DND-41 (cell line): Measurements from ENCODE around the gene SEPTIN1.

Experiments used
- ATAC-seq: fragments of 200-7000 bp; cut with Tn5 transposase; 3 replicates; pipeline ENCODE4 v1.9.1; 2021; ENCODE audit warnings: low read depth; ENCODE audit not compliant: insufficient read depth
- DNase-seq: peaks from one replicate; pipeline ENCODE4 v3.0.0-alpha.2; 2020
- H2AFZ ChIP-seq: 2 replicates; pipeline ENCODE4 v1.6.0; 2012; ENCODE audit warnings: low read depth, low read length
- H3K27ac ChIP-seq: 2 replicates; pipeline ENCODE4 v1.5.1; 2012; ENCODE audit warnings: low read length, inconsistent platforms
- H3K27me3 ChIP-seq: fragments of 200-600 bp; sonication (generic); 2 replicates; pipeline ENCODE4 v1.6.0; 2012; ENCODE audit warnings: low read length, mild to moderate bottlenecking, inconsistent platforms; ENCODE audit not compliant: insufficient read depth, poor library complexity
- H3K36me3 ChIP-seq: 2 replicates; pipeline ENCODE4 v1.5.1; 2012; ENCODE audit warnings: low read length, inconsistent platforms; ENCODE audit not compliant: insufficient read depth
- H3K4me1 ChIP-seq: 2 replicates; pipeline ENCODE4 v1.5.1; 2012; ENCODE audit warnings: mild to moderate bottlenecking, low read length; ENCODE audit not compliant: insufficient read depth
- H3K4me2 ChIP-seq: 2 replicates; pipeline ENCODE4 v1.6.0; 2012; ENCODE audit warnings: mild to moderate bottlenecking, moderate library complexity, low read length, inconsistent platforms; ENCODE audit not compliant: insufficient read depth
- H3K4me3 ChIP-seq, 2 experiments: fragments of 200-600 bp in 1 of 2; shearing (Covaris generic) in 1 of 2; 2 replicates each; pipeline ENCODE4 v1.5.1; 2012 to 2016; ENCODE audit warnings: inconsistent platforms in 2 of 2, low read length in 2 of 2, mild to moderate bottlenecking in 2 of 2, low read depth in 1 of 2, moderate library complexity in 1 of 2
- H3K79me2 ChIP-seq: 2 replicates; pipeline ENCODE4 v1.6.0; 2012; ENCODE audit warnings: low read length, inconsistent platforms; ENCODE audit not compliant: insufficient read depth
- H3K9ac ChIP-seq: 2 replicates; pipeline ENCODE4 v1.6.0; 2012; ENCODE audit warnings: low read depth, mild to moderate bottlenecking, inconsistent platforms, low read length, moderate library complexity
- H3K9me3 ChIP-seq: 2 replicates; pipeline ENCODE4 v1.5.1; 2012; ENCODE audit warnings: low read length, moderate library complexity, mild to moderate bottlenecking, inconsistent platforms; ENCODE audit not compliant: insufficient read depth, severe bottlenecking
- H4K20me1 ChIP-seq: 2 replicates; pipeline ENCODE4 v1.6.0; 2012; ENCODE audit warnings: low read length; ENCODE audit not compliant: insufficient read depth
- CTCF ChIP-seq: IDR thresholded peaks from 2 replicates; pipeline ENCODE4 v1.5.1; 2012; ENCODE audit warnings: borderline replicate concordance, low read length, moderate library complexity, mild to moderate bottlenecking; ENCODE audit not compliant: poor library complexity, severe bottlenecking; ENCODE audit errors: extremely low read depth
- EZH2 ChIP-seq: IDR thresholded peaks from 3 replicates; pipeline ENCODE4 v1.6.1; 2012; ENCODE audit warnings: borderline replicate concordance, low read depth, mild to moderate bottlenecking, moderate library complexity, low read length, inconsistent platforms; ENCODE audit not compliant: severe bottlenecking

Gene SEPTIN1

GRCh38 chr16:30406795-30407101 lies 24.4 kb upstream of the SEPTIN1 start:
- DNase-seq: no peak
- H2AFZ ChIP-seq: peak overlapping the region; percentile 75

GRCh38 chr16:30401768-30402425 lies 19.5 kb upstream of the SEPTIN1 start:
- H3K9me3 ChIP-seq: no peaks in the 10 kb centered on the region
- H3K9ac ChIP-seq: no peak overlapping the region
- H3K4me2 ChIP-seq: no peak overlapping the region
- peaks cover 49% of the 10 kb centered on the region for H3K4me1 ChIP-seq
- no peak for TF ChIP-seq EZH2
- TF ChIP-seq CTCF: no peak
- H3K4me3 ChIP-seq: no peak overlapping the region
- no peak overlapping the region for H2AFZ ChIP-seq
- ATAC-seq: no peak
- peaks cover 23% of the 10 kb centered on the region for H3K36me3 ChIP-seq
- H4K20me1 ChIP-seq: peaks cover 12% of the 10 kb centered on the region
- peaks cover 13% of the 10 kb centered on the region for H3K79me2 ChIP-seq
- H3K27ac ChIP-seq: no peak overlapping the region
- no peak for DNase-seq
- no peaks in the 10 kb centered on the region for H3K27me3 ChIP-seq

More at GRCh38 chr16:30406795-30407101, 24.4 kb upstream of the SEPTIN1 start:
- H3K27me3 ChIP-seq: no peaks in the 10 kb centered on the region
- H4K20me1 ChIP-seq: peaks cover 10% of the 10 kb centered on the region; the same call in 1 of the 2 replicates
- H3K4me3 ChIP-seq: peak overlapping the region; percentile 70 to 78
- no peak for TF ChIP-seq EZH2
- TF ChIP-seq CTCF: no peak
- peaks cover 42% of the 10 kb centered on the region for H3K4me1 ChIP-seq
- H3K79me2 ChIP-seq: peaks cover 36% of the 10 kb centered on the region
- no peak for ATAC-seq
- no peaks in the 10 kb centered on the region for H3K9me3 ChIP-seq
- H3K36me3 ChIP-seq: peaks cover 21% of the 10 kb centered on the region
- peak overlapping the region; percentile 72 for H3K4me2 ChIP-seq
- peak overlapping the region; percentile 78 for H3K9ac ChIP-seq
- peak overlapping the region; percentile 78 for H3K27ac ChIP-seq

GRCh38 chr16:30399435-30400186 lies 17.2 kb upstream of the SEPTIN1 start:
- peak overlapping the region; percentile 74 for H2AFZ ChIP-seq
- peaks cover 57% of the 10 kb centered on the region for H3K4me1 ChIP-seq
- H3K79me2 ChIP-seq: peaks cover 36% of the 10 kb centered on the region
- no peaks in the 10 kb centered on the region for H3K9me3 ChIP-seq
- H3K4me3 ChIP-seq: peak overlapping the region; percentile 26 to 58; a peak in 3 of 4 replicates
- no peak; the same call in 2 of the 3 replicates for ATAC-seq
- H3K27ac ChIP-seq: peak overlapping the region; percentile 83
- peak overlapping the region; percentile 79 for H3K4me2 ChIP-seq
- H3K36me3 ChIP-seq: peaks cover 25% of the 10 kb centered on the region
- TF ChIP-seq CTCF (no peak), EZH2 (no peak)
- H3K27me3 ChIP-seq: no peaks in the 10 kb centered on the region
- peaks cover 14% of the 10 kb centered on the region for H4K20me1 ChIP-seq
- H3K9ac ChIP-seq: peak overlapping the region; percentile 60
- DNase-seq: no peak
